ENCODE results near the gene SPATA13.
"Not testable (repeated sequence)": the region's sequence is repeated elsewhere in the genome, so short reads cannot be mapped to it uniquely, and the experiment has no call there.

SPATA13 gene

GRCh38 chr13:24287748-24288287 is 127.3 kb downstream of the SPATA13 start:
- DNase-seq, result no peak

- no peak for DNase-seq
These were observed 128.3 kb downstream of the SPATA13 start for GRCh38 chr13:24288870-24289269.

- DNase-seq, result no peak
These were observed 129.9 kb downstream of the SPATA13 start for GRCh38 chr13:24290280-24290932.

GRCh38 chr13:24292481-24292880 is 132.0 kb downstream of the SPATA13 start:
- no peak for DNase-seq

- DNase-seq, result no peak
These were observed 133.2 kb downstream of the SPATA13 start for GRCh38 chr13:24293746-24294145.

- no peak for DNase-seq
These were observed 139.1 kb downstream of the SPATA13 start for GRCh38 chr13:24299488-24300114.

- no peak for DNase-seq
These were observed 140.9 kb downstream of the SPATA13 start for GRCh38 chr13:24301434-24301833.

GRCh38 chr13:24301911-24302310 is 141.4 kb downstream of the SPATA13 start:
- no peak for DNase-seq

- DNase-seq, result no peak
These were observed 144.1 kb downstream of the SPATA13 start for GRCh38 chr13:24304620-24305019.

GRCh38 chr13:24306632-24307031 is 146.1 kb downstream of the SPATA13 start:
- DNase-seq, result no peak

GRCh38 chr13:24307211-24308067 is 146.9 kb downstream of the SPATA13 start:
- DNase-seq, result no peak

- DNase-seq, result no peak
These were observed 147.5 kb downstream of the SPATA13 start for GRCh38 chr13:24308068-24308445.

- no peak for DNase-seq
These were observed 148.0 kb downstream of the SPATA13 start for GRCh38 chr13:24308488-24309020.

GRCh38 chr13:24309300-24309699 is 148.8 kb downstream of the SPATA13 start, which contains the start of gene C1QTNF9:
TSS of gene C1QTNF9 (plus strand) at chr13:24309580. CDS start at chr13:24316004, 6,424 bp downstream.
- DNase-seq, result not testable (repeated sequence)

GRCh38 chr13:24313439-24313838 is 152.9 kb downstream of the SPATA13 start:
- no peak for DNase-seq

- DNase-seq, result not testable (repeated sequence)
These were observed 157.3 kb downstream of the SPATA13 start for GRCh38 chr13:24317835-24318234.

GRCh38 chr13:24318878-24319277 is 158.4 kb downstream of the SPATA13 start:
- not testable (repeated sequence) for DNase-seq

- not testable (repeated sequence) for DNase-seq
These were observed 159.1 kb downstream of the SPATA13 start for GRCh38 chr13:24319641-24320040.

GRCh38 chr13:24321416-24321815 is 160.9 kb downstream of the SPATA13 start:
- DNase-seq, result not testable (repeated sequence)

- DNase-seq, result not testable (repeated sequence)
These were observed 161.9 kb downstream of the SPATA13 start for GRCh38 chr13:24322470-24322869.

GRCh38 chr13:24323036-24323738 is 162.7 kb downstream of the SPATA13 start:
- no peak for DNase-seq

- DNase-seq, result no peak
These were observed 163.2 kb downstream of the SPATA13 start for GRCh38 chr13:24323739-24324075.

Data from NCI-H1436 treated with DMSO at 0.1 percent for 48 hours (cell line).